Psoas muscle (tissue), 8 donors: ENCODE results near the gene CD2BP2. TPM values are rescaled to one million over a fixed set of nuclear protein-coding genes. Genes with fewer than 3 reads are reported as not detected.

Source experiments
- ATAC-seq, 4 donors: fragments of 200-7000 bp; cut with Tn5 transposase; one replicate each; pipeline ENCODE4 v1.9.1; 2020; ENCODE audit warnings: moderate library complexity in 3 of 4, mild to moderate bottlenecking in 2 of 4
- DNase-seq, 2 donors: peaks; one replicate each; pipeline ENCODE4 v3.0.0-alpha.2; 2020
- H3K27ac ChIP-seq: fragments of 200-600 bp; one replicate; pipeline ENCODE4 v1.8.0; 2022
- H3K27me3 ChIP-seq, 3 donors: fragments of 200-600 bp in 1 of 3; one replicate each; pipeline versions ENCODE4 v1.6.1 to v1.8.0; 2013 to 2022; ENCODE audit warnings: low read length in 2 of 3, mild to moderate bottlenecking in 2 of 3, moderate library complexity in 1 of 3; ENCODE audit not compliant: insufficient read depth in 3 of 3
- H3K36me3 ChIP-seq, 2 donors: fragments of 200-600 bp in 1 of 2; one replicate each; pipeline versions ENCODE4 v1.6.1 to v1.8.0; 2013 to 2022; ENCODE audit warnings: low read depth in 1 of 2, mild to moderate bottlenecking in 1 of 2, moderate library complexity in 1 of 2; ENCODE audit not compliant: insufficient read depth in 1 of 2
- H3K4me1 ChIP-seq: fragments of 200-600 bp; one replicate; pipeline ENCODE4 v1.8.0; 2022
- H3K4me3 ChIP-seq: fragments of 200-600 bp; one replicate; pipeline ENCODE4 v1.8.0; 2022; ENCODE audit warnings: mild to moderate bottlenecking
- H3K9me3 ChIP-seq: fragments of 200-600 bp; one replicate; pipeline ENCODE4 v1.8.0; 2022
- WGBS, 3 donors: extraction: QIAGEN DNeasy Blood & Tissue Kit; methylation state at CpG; one replicate each; pipeline versions ENCODE4 v1.1.6 to v1.1.7; 2013; 5-methylcytosine and 5-hydroxymethylcytosine counted together
- intact Hi-C, 2 donors: fragments of 100-400 bp; cut with DNase I; formaldehyde crosslinking; loops; one replicate each; pipeline versions ENCODE4 v1.11.0 to v1.14.2; 2022
- polyA plus RNA-seq, 3 donors: library from polyadenylated mRNA; stranded (reverse); fragments of 200-250 nt; gene quantifications; one replicate each; pipeline ENCODE4 v1.2.3, GENCODE V29; 2013
- total RNA-seq, 4 donors: library from RNA; stranded (reverse); fragmentation: NEBNext Ultra II Directional in 2 of 4; extraction: Animal tissue kit (Norgen Biotek cat#: 25700) in 2 of 4; gene quantifications; one replicate each; pipeline versions ENCODE4 v1.2.1 to v1.2.4, GENCODE V29; 2021 to 2023
- TF ChIP-seq, protein P1 (sequence below): fragments of 200-600 bp; IDR thresholded peaks from one replicate; pipeline ENCODE4 v1.8.0; 2022; ENCODE audit warnings: antibody characterized with exemption
- donor health status: healthy with polysubstance abuse.
- donor health status: DM: no; HTN: no; CAD: no; lungs with moderate emphysema.
- donor health status: Bipolar disorder and iron deficiency.
- donor health status: healthy.
- donor health status: DM: yes; HTN: yes; CAD: no.
- donor health status: DM: no; HTN: no; CAD: no.
- donor health status: DM: no; HTN: no; CAD: no.
- donor health status: DM: yes; HTN: yes; CAD: no.

CD2BP2 gene
- total and polyA plus RNA-seq, 7 donors, result 31.0 to 65.0 (median 55.6) TPM

DNA sequence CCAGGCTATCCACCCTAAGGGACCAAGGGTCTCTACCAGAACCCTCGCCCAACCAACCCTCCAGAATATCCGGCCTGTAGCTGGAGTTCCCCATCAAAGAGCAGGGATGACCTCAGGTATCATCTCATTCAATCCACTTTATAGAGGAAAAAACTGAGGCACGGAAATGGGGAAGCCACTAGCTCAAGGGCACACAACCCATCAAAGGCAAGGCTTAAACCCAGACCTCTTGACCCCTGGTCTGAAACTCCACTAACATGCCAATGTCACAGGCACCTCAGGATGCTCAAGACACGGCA, 13.6 kb upstream of the CD2BP2 start:
- H3K4me1 ChIP-seq, result peaks cover 45% of the 10 kb centered on the region
- intact Hi-C loops, result loop anchor here in 1 of 2 donors (1.0 kb wide), 1 partner anchor 12 kb away; no protein-coding TSS in a partner anchor
- 3 to 15% (median 8%) methylated on average over 4 of the region's 4 CpGs for WGBS, 3 donors

DNA sequence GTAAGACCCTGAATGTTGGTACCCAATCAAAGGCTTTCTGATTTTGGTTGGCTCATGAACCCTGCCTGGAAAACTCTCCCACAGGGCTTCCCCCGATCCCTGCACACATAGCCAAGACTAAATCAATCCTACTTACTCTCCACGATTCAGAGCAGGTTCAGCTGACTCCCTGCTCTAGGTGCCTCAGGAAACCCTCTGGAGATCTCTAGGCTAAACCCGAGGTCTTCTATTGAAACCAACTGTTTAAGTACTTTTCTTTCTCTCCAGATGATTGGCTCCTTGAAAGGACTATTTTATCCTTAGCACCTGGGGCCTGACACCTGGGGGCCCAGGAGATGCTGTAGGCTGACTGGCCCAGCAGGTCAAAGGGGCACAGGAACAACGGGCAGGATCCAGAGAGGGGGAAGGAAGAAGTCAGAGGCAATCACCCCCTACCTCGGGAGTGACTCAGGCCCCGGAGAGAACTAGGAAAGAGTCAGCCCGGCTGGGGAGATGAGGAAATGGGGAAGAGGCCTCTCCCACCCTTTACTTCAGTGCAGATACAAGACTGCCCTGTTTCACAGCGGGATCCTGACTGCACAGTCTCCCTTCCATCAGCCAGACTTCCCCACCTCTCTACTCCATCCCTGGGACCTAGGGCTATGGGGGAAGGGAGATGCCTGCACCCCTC, 13.1 kb upstream of the CD2BP2 start:
- H3K4me1 ChIP-seq, result peaks cover 42% of the 10 kb centered on the region
- no peak for DNase-seq
- H3K9me3 ChIP-seq, result no peaks in the 10 kb centered on the region
- intact Hi-C loops, result loop anchor here in 1 of 2 donors (1.0 kb wide), 1 partner anchor 12 kb away; no protein-coding TSS in a partner anchor
- H3K27me3 ChIP-seq, result no peaks in the 10 kb centered on the region
- WGBS, 3 donors, result 0 to 3% (median 1%) methylated on average over 7 to 8 of the region's 8 CpGs
- TF ChIP-seq, protein P1, sequence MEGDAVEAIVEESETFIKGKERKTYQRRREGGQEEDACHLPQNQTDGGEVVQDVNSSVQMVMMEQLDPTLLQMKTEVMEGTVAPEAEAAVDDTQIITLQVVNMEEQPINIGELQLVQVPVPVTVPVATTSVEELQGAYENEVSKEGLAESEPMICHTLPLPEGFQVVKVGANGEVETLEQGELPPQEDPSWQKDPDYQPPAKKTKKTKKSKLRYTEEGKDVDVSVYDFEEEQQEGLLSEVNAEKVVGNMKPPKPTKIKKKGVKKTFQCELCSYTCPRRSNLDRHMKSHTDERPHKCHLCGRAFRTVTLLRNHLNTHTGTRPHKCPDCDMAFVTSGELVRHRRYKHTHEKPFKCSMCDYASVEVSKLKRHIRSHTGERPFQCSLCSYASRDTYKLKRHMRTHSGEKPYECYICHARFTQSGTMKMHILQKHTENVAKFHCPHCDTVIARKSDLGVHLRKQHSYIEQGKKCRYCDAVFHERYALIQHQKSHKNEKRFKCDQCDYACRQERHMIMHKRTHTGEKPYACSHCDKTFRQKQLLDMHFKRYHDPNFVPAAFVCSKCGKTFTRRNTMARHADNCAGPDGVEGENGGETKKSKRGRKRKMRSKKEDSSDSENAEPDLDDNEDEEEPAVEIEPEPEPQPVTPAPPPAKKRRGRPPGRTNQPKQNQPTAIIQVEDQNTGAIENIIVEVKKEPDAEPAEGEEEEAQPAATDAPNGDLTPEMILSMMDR, result no peak
- H3K4me3 ChIP-seq, result peak overlapping the region; percentile 93
- no peak for ATAC-seq
- peak overlapping the region; percentile 84 for H3K27ac ChIP-seq
- H3K36me3 ChIP-seq, result peaks cover 0 to 35% of the 10 kb centered on the region in 2 donors

More for the DNA sequence above, 13.6 kb upstream of the CD2BP2 start:
- peaks cover 0 to 30% of the 10 kb centered on the region in 2 donors for H3K36me3 ChIP-seq
- peak overlapping the region; percentile 93 for H3K4me3 ChIP-seq
- no peaks in the 10 kb centered on the region for H3K27me3 ChIP-seq
- no peaks in the 10 kb centered on the region for H3K9me3 ChIP-seq
- TF ChIP-seq, protein P1, result no peak
- ATAC-seq (no peak), DNase-seq (no peak)
- H3K27ac ChIP-seq, result peak overlapping the region; percentile 84

DNA sequence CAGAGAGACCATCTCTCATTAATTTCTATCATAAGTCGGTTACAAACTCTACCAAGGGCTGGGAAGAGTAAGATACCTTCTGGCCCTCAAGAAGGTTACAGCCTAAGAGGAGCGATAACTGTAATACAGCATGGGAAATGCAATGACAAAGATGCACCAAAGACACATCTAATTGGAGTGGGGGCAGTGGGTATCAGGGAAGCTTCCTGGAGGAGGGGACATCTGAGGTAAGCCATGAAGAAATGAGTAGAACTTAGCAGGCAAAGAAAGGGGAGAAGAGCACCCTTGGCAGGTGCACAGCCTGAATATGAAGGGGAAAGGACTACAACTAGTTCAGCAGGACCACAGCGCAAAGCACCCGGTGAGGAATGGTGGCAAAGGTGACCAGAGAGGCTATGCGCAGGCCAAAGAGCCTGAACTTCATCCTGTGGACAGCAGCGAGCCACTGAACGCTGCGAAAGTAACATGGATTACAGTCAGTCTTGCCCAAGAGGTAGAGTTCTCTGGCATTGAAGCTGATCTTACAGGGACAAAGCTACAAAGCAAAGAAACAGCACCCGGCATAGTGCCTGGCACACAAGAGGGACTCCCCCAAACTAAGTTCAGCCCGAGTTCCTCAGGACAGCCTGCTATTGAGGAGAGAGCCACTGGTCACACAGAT, 12.4 kb upstream of the CD2BP2 start:
- Histone ChIP-seq H3K9me3 (no peaks in the 10 kb centered on the region), H3K36me3 (peaks cover 0 to 43% of the 10 kb centered on the region in 2 donors), H3K27me3 (no peaks in the 10 kb centered on the region), H3K4me3 (peak overlapping the region; percentile 93), H3K27ac (peak overlapping the region; percentile 84), H3K4me1 (peaks cover 35% of the 10 kb centered on the region)
- intact Hi-C loops, result loop anchor here in 1 of 2 donors (1.0 kb wide), 1 partner anchor 11 kb away; no protein-coding TSS in a partner anchor
- TF ChIP-seq, protein P1, result no peak
- ATAC-seq (no peak), DNase-seq (no peak)
- WGBS, 3 donors, result 42 to 58% (median 46%) methylated on average over 10 of the region's 10 CpGs

DNA sequence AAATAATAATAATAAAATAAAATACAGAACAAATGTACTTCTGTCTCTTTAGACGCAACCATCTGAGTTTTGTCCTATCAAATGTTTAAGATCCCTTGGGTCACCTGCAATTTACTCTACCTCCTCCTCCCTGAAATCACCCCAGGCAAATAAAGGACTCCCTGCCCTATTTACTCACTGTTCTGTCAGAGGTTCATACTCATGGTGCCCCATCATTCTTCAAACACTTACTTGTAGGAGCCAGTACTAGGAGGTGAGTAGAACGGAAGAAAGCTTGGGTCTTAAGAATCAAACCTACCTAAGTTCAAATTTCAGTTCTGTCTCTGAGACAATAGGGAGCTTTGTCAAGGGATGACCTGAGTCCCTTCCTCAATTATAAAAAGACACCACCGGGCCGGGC, 11.4 kb upstream of the CD2BP2 start:
- DNase-seq, result no peak
- intact Hi-C loops, result no loop called here
- no peaks in the 10 kb centered on the region for H3K27me3 ChIP-seq
- H3K27ac ChIP-seq, result no peak overlapping the region
- H3K9me3 ChIP-seq, result no peaks in the 10 kb centered on the region
- peaks cover 0 to 51% of the 10 kb centered on the region in 2 donors for H3K36me3 ChIP-seq
- WGBS, 3 donors, result 63 to 74% (median 64%) methylated on average over 4 of the region's 4 CpGs
- peaks cover 26% of the 10 kb centered on the region for H3K4me1 ChIP-seq
- TF ChIP-seq, protein P1, result no peak
- ATAC-seq, result no peak
- peak overlapping the region; percentile 93 for H3K4me3 ChIP-seq
